Kidney capillary endothelial cell (primary cell): ENCODE results near the gene FBN3.
"Not testable (repeated sequence)": the region's sequence is repeated elsewhere in the genome, so short reads cannot be mapped to it uniquely, and the experiment has no call there.

Experiments
- DNase-seq: peaks from one replicate; pipeline ENCODE4 v3.0.0-alpha.2; 2018; ENCODE audit warnings: low spot score

FBN3 gene

DNA sequence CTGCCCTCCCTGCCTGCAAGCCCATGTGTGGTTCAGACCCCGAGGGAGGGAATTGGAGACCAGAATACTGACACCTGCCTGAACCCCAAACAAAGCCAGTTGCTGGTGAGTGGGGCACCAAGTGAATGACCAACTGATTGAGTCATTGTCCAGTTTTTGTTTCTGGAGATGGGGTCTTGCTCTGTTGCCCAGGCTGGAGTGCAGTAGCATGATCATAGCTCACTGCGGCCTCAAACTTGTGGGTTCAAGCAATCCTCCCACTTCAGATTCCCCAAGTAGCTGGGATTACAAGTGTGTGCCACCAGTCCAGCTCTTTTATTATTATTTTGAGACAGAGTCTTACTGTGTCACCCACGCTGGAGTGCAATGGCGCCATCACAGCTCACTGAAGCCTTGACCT is 92.9 kb downstream of the FBN3 start:
- no peak for DNase-seq

DNA sequence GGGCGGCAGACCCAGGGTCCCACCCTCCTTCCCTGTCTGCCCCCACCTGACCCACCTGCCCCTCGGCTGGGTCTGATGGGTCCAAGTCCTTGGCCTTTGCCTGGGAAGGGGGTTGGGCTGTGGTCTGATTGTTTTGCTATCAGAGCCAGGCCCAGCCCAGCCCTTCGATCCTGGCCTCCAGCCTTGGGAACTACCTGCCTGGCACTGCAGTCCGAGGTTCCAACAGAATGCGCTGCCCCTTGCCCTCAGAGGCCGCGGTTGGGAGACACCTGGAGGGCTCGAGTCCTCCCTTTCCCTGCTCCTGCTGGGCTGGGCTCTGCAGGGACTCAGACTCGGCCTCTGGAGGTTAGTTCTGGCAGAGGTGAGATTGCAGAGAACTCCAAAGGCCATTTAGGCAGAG is 95.2 kb downstream of the FBN3 start:
- no peak for DNase-seq

GRCh38 chr19:8052464-8052859 is 96.9 kb downstream of the FBN3 start, which contains the start of gene CCL25:
Gene CCL25, plus strand, starts transcription at chr19:8052760. Its CDS starts 290 bp downstream, at chr19:8053050.
- DNase-seq, result no peak

DNA sequence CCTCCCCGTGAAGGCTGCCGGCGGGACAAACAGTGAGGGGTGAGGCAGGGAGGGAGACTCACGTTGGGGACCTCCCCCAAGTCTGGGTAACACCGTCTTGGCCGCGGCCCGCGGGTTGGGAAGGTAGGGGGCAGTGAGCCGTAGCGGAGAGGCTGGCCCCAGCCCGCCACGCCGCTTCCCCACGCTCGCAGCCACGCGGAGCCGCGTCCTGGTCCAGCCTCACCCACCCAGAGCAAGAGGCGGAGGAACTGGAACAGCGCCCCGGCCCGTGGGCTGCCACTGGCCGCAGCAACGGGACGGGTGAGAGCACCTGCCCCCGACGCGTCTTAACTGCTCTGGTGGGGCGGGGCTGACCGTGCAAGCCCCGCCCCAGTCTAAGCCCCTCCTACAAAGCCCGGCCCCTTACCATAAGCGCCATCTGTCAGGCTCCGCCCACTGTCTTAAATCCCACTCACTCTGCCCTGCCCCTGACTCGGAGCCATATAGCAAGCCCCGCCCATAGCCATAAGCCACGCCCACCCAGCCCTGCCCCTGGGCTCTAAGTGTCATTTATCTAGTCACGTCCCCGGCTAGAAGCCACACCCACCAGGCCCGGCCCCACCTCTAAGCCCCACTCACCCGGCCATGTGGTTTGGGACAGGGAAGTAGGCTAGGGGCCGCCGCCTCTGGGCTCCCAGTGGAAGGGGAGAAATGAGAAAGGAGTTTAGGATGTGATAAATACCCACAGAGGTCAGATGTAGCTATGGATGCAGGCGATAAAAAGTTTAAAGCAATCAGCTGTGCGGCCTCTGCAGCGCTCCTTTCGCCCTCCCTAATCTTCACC is 98.9 kb downstream of the FBN3 start:
- DNase-seq, result peak; percentile 44

DNA sequence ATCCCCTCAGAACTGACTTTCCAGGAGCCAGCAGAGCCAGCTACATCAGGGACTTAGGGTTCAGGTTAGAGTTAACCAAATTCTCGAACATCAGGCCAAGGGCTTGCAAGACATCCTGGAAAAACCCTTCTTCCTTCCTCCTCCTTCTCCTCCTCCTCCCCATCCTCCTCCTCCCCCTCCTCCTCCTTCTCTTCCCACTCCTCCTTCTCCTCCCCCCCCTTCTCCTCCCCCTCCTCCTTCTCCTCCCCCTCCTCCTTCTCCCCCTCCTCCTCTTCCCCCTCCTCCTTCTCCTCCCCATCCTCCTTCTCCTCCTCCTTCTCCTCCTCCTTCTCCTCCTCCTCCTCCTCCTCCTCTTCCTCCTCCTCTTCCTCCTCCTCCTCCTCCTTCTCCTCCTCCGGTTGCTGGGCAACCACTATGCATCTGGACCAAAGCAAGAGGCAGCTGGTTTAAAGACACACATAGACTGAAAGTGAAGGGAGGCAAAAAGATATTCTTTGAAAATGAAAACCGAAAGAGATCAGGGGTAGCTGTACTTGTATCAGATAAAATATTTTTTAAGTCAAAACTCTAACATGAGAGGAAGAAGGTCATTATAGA is 102.7 kb downstream of the FBN3 start:
- DNase-seq, result no peak

- DNase-seq, result no peak
Observed at GRCh38 chr19:8045872-8046568, 103.4 kb downstream of the FBN3 start.

- no peak for DNase-seq
Observed at GRCh38 chr19:8044018-8044417, 105.4 kb downstream of the FBN3 start.

GRCh38 chr19:8042900-8043299 is 106.5 kb downstream of the FBN3 start:
- DNase-seq, result no peak

- DNase-seq, result no peak
Observed at GRCh38 chr19:8041531-8041931, 107.9 kb downstream of the FBN3 start.

GRCh38 chr19:8039231-8039630 is 110.2 kb downstream of the FBN3 start:
- DNase-seq, result no peak

GRCh38 chr19:8038815-8039214 is 110.6 kb downstream of the FBN3 start:
- no peak for DNase-seq

- no peak for DNase-seq
Observed at GRCh38 chr19:8036434-8037099, 112.8 kb downstream of the FBN3 start.

DNA sequence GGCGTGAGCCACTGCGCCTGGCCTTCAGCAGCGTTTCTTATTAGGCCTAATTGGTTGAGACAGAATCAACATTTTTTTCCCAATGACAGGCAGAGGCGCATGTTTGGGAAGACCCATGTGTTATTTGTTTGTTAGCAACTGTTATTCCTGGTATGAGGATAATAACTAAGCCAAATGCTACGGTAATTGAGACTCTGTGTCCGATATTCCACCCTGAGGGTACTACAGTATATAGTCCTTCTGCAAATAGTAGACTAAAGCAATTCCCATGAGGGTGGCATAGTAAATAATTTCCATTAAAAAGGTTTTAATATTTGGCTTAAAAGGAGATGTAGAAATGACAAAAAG is 115.2 kb downstream of the FBN3 start:
- DNase-seq, result no peak

DNA sequence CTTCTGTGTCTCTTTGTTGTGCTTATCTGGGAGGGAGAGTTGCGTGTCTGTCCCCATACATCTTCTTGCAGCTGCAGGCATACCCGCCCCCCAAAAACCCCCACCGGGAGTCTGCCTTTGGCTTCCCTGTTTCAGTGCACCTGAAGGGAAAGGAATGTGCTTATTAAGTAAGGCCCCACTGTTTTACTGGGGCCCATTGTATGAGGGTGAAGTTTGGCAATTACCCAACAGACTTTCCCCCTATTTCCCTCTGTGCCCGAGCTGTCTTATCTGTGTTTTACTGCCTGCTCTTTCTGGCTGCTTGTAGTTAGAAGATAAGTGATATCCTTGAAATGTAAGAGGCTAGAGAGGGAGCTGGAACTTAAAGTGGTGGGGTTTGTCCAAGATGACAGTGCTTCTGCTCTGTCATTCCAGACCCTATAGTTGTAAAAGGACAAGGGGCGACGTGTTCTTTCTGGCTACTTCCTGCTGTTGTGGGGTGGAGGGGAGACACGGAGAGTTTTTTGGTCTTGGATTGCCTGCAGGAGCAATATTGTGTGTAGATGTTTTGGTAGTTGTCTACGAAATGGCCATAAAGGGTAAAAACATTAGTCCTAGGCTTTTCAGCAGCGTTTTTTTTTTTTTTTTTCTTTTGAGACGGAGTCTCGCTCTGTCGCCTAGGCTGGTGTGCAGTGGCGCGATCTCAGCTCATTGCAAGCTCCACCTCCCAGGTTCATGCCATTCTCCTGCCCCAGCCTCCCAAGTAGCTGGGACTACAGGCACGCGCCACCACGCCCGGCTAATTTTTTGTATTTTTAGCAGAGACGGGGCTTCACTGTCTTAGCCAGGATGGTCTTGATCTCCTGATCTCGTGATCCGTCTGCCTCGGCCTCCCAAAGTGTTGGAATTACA is 115.9 kb downstream of the FBN3 start:
- not testable (repeated sequence) for DNase-seq

GRCh38 chr19:8030960-8031359 is 118.4 kb downstream of the FBN3 start:
- DNase-seq, result no peak

GRCh38 chr19:8028951-8029491 is 120.4 kb downstream of the FBN3 start:
- no peak for DNase-seq

DNA sequence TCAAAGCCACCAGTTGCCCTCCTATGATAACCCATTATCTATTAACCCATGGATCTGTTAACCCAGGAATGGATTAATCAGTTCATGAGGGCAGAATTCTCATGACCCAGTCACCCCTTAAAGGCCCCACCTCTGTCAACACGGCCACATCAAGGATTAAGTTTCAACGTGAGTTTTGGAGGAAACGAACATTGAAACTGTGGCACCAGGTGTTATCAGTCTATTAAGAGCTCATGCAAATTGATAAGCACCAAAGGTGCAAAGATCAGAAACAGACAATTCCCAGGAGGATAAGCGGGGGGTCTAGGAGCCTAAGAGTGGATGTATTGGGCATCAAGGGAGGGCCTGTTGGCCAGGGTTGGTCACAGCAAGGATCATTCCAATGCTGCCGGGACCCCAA is 124.1 kb downstream of the FBN3 start:
- no peak for DNase-seq

DNA sequence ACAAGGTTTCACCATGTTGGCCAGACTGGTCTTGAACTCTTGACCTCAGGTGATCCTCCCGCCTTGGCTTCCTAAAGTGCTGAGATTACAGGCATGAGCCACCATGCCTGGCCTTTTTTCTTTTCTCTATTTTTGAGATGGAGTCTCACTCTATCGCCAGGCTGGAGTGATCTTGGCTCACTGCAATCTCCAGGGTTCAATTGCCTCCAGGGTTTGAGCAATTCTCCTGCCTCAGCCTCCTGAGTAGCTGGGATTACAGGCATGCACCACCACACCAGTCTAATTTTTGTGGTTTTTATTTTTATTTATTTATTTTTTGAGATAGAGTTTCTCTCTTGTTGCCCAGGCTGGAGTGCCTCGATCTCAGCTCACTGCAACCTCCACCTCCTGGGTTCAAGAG is 125.1 kb downstream of the FBN3 start:
- not testable (repeated sequence) for DNase-seq

GRCh38 chr19:8023371-8023770 is 126.0 kb downstream of the FBN3 start:
- DNase-seq, result no peak

- no peak for DNase-seq
Observed at GRCh38 chr19:8022275-8022674, 127.1 kb downstream of the FBN3 start.

DNA sequence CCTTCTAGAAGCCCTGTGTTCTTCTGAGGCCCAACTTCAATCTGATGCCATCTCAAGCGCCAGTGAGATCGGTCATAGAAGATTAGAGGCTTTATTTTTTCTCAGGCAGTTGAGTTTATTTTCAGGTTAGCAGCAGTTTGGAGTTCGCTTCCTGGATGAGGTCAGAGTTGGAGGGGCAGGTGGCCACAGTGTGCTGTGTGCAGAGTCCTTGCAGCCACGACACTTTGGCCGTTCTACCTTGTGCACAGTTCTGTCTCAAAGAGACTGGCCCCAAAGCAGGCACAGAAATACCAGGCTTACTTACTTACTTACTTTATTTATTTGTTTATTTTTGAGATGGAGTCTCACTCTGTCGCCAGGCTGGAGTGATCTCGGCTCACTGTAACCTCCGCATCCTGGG is 128.0 kb downstream of the FBN3 start:
- DNase-seq, result no peak
